RWPE2 (cell line): ENCODE data around the gene BSG.

Experiments
- ATAC-seq: fragments of 200-7000 bp; cut with Tn5 transposase; 3 replicates; pipeline ENCODE4 v1.9.1; 2021; ENCODE audit warnings: low read depth
- DNase-seq: peaks from one replicate; pipeline ENCODE4 v3.0.0-alpha.2; 2020; ENCODE audit warnings: low spot score
- H3K27ac ChIP-seq: fragments of 450-650 bp; 2 replicates; pipeline ENCODE4 v1.5.1; 2017; ENCODE audit warnings: mild to moderate bottlenecking; ENCODE audit not compliant: poor library complexity, severe bottlenecking
- H3K27me3 ChIP-seq: fragments of 250-450 bp; sonication (Bioruptor Pico); 2 replicates; pipeline ENCODE4 v1.5.1; 2021; ENCODE audit warnings: mild to moderate bottlenecking, moderate library complexity; ENCODE audit not compliant: insufficient read depth, poor library complexity, severe bottlenecking
- H3K36me3 ChIP-seq: fragments of 250-450 bp; sonication (Bioruptor Pico); 2 replicates; pipeline ENCODE4 v1.5.1; 2020; ENCODE audit warnings: low read depth, mild to moderate bottlenecking, moderate library complexity
- H3K4me1 ChIP-seq: fragments of 250-450 bp; sonication (Bioruptor Pico); 2 replicates; pipeline ENCODE4 v1.5.1; 2021; ENCODE audit warnings: mild to moderate bottlenecking, moderate library complexity; ENCODE audit not compliant: insufficient read depth, poor library complexity, severe bottlenecking
- H3K4me3 ChIP-seq: fragments of 250-450 bp; sonication (Bioruptor Pico); 2 replicates; pipeline ENCODE4 v1.5.1; 2021; ENCODE audit warnings: mild to moderate bottlenecking, moderate library complexity; ENCODE audit not compliant: severe bottlenecking
- H3K9me3 ChIP-seq: fragments of 250-450 bp; sonication (Bioruptor Pico); 2 replicates; pipeline ENCODE4 v1.5.1; 2021; ENCODE audit warnings: mild to moderate bottlenecking, moderate library complexity; ENCODE audit not compliant: severe bottlenecking
- TF ChIP-seq, protein P1 (sequence below): fragments of 450-650 bp; IDR thresholded peaks from one replicate; pipeline ENCODE4 v1.5.1; 2017; ENCODE audit warnings: mild to moderate bottlenecking, moderate library complexity; ENCODE audit not compliant: poor library complexity, severe bottlenecking

The BSG gene

DNA sequence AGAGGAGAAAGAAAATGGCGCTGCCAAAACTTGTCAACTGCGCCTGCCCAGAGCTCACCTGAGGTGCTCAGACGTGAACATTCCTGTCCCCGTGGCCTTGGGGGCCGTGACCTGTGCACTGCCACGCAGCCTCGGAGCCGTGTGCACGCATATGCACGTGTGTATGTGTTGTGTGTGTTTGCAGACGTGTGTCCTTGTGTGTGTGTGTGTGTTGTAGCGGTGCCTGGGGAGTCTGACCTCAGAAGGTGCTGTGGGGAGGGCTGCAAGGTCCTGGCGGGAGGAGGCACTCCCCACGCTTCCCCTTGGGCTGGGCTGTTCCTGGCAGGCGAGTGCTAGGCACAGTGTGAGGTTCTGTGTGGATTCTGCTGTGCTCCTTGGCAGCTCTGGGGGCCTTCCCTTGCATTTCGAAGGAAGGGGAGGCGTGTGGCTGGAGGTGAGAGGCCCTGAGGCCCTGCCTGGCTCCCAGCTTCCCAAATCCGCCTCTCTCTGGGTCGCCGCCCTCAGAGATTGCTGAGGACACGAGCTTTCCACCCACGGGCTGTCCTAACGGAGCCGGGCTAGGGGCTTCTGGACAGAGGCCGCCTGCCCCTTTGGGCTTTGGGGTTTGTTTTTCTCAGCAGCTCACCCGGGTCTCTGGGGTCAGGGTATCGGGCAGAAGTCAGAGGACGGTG is 4.5 kb downstream of the BSG start:
- ATAC-seq (no peak), DNase-seq (no peak)
- H3K27me3 ChIP-seq, result no peaks in the 10 kb centered on the region
- H3K27ac ChIP-seq, result peak overlapping the region; percentile 93
- H3K4me1 ChIP-seq, result peaks cover 7% of the 10 kb centered on the region
- no peak overlapping the region for H3K4me3 ChIP-seq
- TF ChIP-seq, protein P1, sequence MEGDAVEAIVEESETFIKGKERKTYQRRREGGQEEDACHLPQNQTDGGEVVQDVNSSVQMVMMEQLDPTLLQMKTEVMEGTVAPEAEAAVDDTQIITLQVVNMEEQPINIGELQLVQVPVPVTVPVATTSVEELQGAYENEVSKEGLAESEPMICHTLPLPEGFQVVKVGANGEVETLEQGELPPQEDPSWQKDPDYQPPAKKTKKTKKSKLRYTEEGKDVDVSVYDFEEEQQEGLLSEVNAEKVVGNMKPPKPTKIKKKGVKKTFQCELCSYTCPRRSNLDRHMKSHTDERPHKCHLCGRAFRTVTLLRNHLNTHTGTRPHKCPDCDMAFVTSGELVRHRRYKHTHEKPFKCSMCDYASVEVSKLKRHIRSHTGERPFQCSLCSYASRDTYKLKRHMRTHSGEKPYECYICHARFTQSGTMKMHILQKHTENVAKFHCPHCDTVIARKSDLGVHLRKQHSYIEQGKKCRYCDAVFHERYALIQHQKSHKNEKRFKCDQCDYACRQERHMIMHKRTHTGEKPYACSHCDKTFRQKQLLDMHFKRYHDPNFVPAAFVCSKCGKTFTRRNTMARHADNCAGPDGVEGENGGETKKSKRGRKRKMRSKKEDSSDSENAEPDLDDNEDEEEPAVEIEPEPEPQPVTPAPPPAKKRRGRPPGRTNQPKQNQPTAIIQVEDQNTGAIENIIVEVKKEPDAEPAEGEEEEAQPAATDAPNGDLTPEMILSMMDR, result no peak
- H3K36me3 ChIP-seq, result peaks cover 44% of the 10 kb centered on the region
- H3K9me3 ChIP-seq, result no peaks in the 10 kb centered on the region

DNA sequence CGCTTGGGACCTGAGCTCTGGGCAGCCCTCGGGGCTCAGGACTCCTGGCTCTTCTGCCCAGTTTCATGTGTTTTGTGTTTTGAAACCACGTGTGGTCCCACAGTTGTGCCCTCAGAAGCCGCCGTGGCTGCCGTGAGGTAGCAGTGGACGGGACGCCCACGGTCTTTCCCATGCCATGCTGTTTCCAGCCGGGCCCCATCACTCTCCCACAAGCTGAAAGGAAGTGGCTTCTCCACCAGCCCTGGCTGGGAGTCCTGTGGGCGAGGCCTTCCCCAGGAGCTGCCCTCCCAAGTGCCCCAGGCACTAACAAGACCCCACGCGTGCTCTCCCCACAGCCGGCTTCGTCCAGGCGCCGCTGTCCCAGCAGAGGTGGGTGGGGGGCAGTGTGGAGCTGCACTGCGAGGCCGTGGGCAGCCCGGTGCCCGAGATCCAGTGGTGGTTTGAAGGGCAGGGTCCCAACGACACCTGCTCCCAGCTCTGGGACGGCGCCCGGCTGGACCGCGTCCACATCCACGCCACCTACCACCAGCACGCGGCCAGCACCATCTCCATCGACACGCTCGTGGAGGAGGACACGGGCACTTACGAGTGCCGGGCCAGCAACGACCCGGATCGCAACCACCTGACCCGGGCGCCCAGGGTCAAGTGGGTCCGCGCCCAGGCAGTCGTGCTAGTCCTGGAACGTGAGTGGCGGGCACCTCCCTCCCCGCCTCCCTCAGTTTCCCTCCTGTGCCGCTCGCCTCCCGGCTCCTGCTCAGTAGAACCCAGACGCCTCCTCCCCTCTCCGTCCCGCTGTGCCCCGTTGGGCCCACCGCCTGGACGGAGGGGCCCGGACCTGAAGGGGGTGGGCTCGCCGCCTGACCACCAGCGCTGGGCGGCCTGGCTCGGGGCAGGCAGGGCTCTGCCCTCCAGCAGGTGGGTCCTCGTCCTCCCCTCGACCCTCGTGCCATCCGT is 5.3 kb downstream of the BSG start:
- DNase-seq, result no peak
- H3K27ac ChIP-seq, result peak overlapping the region; percentile 93
- ATAC-seq, result no peak
- no peak overlapping the region for H3K4me3 ChIP-seq
- TF ChIP-seq, protein P1, result no peak
- H3K9me3 ChIP-seq, result no peaks in the 10 kb centered on the region
- no peaks in the 10 kb centered on the region for H3K27me3 ChIP-seq
- H3K4me1 ChIP-seq, result peaks cover 7% of the 10 kb centered on the region
- peaks cover 47% of the 10 kb centered on the region for H3K36me3 ChIP-seq

DNA sequence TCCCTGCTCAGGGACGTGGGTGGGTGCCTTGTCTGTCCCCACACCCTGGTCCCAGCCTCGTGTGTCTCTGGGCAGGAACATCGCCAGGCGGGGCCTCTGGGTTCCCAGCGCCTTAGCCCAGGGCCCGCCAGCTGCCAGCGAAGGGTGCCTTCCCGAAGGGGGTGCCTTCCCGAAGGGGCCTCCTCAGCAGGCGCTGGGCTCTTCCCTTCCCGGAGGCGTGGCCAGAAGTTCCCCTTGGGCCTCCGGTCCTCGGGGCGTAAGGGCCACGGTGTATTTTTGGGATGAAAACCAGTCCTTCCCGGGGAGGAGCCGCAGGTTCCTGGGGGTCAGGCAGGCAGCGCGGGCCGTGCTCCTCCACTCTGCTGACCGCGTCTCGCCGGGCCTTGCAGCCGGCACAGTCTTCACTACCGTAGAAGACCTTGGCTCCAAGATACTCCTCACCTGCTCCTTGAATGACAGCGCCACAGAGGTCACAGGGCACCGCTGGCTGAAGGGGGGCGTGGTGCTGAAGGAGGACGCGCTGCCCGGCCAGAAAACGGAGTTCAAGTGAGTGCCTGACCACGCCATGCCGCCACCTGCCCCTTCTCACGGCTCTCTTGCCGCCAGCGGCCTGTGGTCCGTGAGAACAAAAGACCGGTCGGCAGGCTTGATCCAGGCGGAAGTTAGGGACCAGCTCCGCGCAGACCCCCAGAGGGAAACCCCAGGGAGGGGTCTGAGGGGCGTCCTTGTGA is 6.9 kb downstream of the BSG start:
- TF ChIP-seq, protein P1, result no peak
- peaks cover 5% of the 10 kb centered on the region for H3K4me1 ChIP-seq
- H3K36me3 ChIP-seq, result peaks cover 49% of the 10 kb centered on the region
- no peak for DNase-seq
- H3K9me3 ChIP-seq, result no peaks in the 10 kb centered on the region
- no peak overlapping the region for H3K4me3 ChIP-seq
- no peak overlapping the region for H3K27ac ChIP-seq
- no peaks in the 10 kb centered on the region for H3K27me3 ChIP-seq
- no peak for ATAC-seq

DNA sequence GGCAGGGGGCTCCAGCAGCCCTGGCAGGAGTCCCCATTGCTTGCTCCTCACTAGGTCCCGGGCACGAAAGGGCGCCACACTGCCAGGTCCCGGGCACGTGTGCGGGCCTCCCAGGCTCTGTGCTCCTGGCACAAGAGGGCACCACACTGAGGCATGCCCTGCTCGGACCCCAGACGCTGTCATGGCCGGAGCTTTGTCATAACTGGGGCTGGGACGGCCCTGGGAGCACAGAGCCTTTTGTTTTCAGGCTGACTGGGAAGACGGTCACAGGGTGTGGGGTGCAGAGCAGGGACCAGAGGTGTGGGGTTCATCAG is 7.4 kb downstream of the BSG start:
- H3K4me1 ChIP-seq, result no peaks in the 10 kb centered on the region
- no peak for ATAC-seq

More for the DNA sequence above, 7.4 kb downstream of the BSG start:
- Histone ChIP-seq H3K4me3 (no peak overlapping the region), H3K27me3 (no peaks in the 10 kb centered on the region), H3K9me3 (no peaks in the 10 kb centered on the region), H3K36me3 (peaks cover 49% of the 10 kb centered on the region), H3K27ac (no peak overlapping the region)
- no peak for DNase-seq
- TF ChIP-seq, protein P1, result no peak
